Measurements from ENCODE around the gene SHROOM3. TPM values are rescaled to one million over a fixed set of nuclear protein-coding genes. Genes with fewer than 3 reads are reported as not detected.

SHROOM3 gene
- total and polyA plus RNA-seq, 2 of the 13 experiments (the other 11 are each of a cell fraction or from before 2014, with no cell fraction given): 0.01 TPM; not detected in 1

- TF ChIP-seq ZNF251 (CRISPR knock-in tag; IDR thresholded peaks at IDR 0.05) (no peak), REST (IDR thresholded peaks at IDR 0.05; ENCODE audit: borderline replicate concordance in 1 of 2, low read depth in 1 of 2, low read length in 2 of 2) (no peak), SNAI1 (CRISPR knock-in tag; IDR thresholded peaks at IDR 0.05; ENCODE audit: borderline replicate concordance) (no peak), SP5 (CRISPR knock-in tag; IDR thresholded peaks at IDR 0.05; ENCODE audit: borderline replicate concordance, low read depth) (no peak), BRD4 (CRISPR knock-in tag; IDR thresholded peaks at IDR 0.05) (no peak), ZNF407 (CRISPR knock-in tag; IDR thresholded peaks at IDR 0.05; ENCODE audit: not compliant biosample characterization) (no peak), ZNF20 (CRISPR knock-in tag; IDR thresholded peaks at IDR 0.05) (no peak), SMARCC2 (IDR thresholded peaks at IDR 0.05) (no peak), SP4 (CRISPR knock-in tag; IDR thresholded peaks at IDR 0.05) (no peak), ZNF792 (CRISPR knock-in tag; IDR thresholded peaks at IDR 0.05) (no peak), ZNF235 (CRISPR knock-in tag; IDR thresholded peaks at IDR 0.05; ENCODE audit: borderline replicate concordance) (no peak), STAT5B (CRISPR knock-in tag; IDR thresholded peaks at IDR 0.05) (no peak)
- intact Hi-C loops (cut with micrococcal nuclease; ENCODE audit: unreplicated experiment): no loop called here
- no peak for DNase-seq (ENCODE audit: low spot score)
- Histone ChIP-seq H3K27me3 (ENCODE audit: control insufficient read depth in 1 of 2, insufficient read depth in 2 of 2, low read length in 2 of 2) (peaks cover 1 to 7% of the 10 kb centered on the region in 2 experiments; a peak in 1 of 5 replicates), H3K4me2 (ENCODE audit: low read depth, low read length) (no peak overlapping the region), H3K4me3 (replicated peaks in 1 of 3; ENCODE audit: insufficient read depth in 1 of 3, low read depth in 2 of 3, low read length in 3 of 3) (no peak overlapping the region), H3K27ac (ENCODE audit: extremely low read length, insufficient read depth, low read length) (no peak overlapping the region), H4K20me1 (ENCODE audit: insufficient read depth, low read length) (no peaks in the 10 kb centered on the region), H3K9ac (ENCODE audit: insufficient read depth, low read depth, low read length) (no peak overlapping the region), H2AFZ (ENCODE audit: low read length) (no peak overlapping the region), H3K79me2 (ENCODE audit: insufficient read depth, low read length) (no peaks in the 10 kb centered on the region), H3K36me3 (replicated peaks in 1 of 2; ENCODE audit: control insufficient read depth in 1 of 2, insufficient read depth in 2 of 2, low read length in 2 of 2) (no peaks in the 10 kb centered on the region), H3K9me3 (ENCODE audit: low read length) (no peaks in the 10 kb centered on the region), H3K4me1 (ENCODE audit: insufficient read depth, low read length) (no peaks in the 10 kb centered on the region)
- no TSS peak for BruUV-seq (replicated peaks)
- WGBS (ENCODE audit: low lambda C conversion rate): 58% methylated on average over 5 of the region's 5 CpGs
- ATAC-seq: no peak
- POLR2A ChIA-PET: no interaction called here
- no peak for FAIRE-seq
- CTCF ChIA-PET (ENCODE audit: low intra/inter-chr PET ratio, low total read pairs): no interaction called here
- in situ Hi-C loops (cut with HindIII; ENCODE audit: extremely low pct_ligation_motif_present, low pct_unique_long_range_greater_than_20kb): no loop called here
Measured at GRCh38 chr4:76712564-76712963, 277.5 kb downstream of the SHROOM3 start.

Data from HepG2 (cell line).